HG03439 (cell line): ENCODE data around the gene SPEF1.

Source experiments
- ATAC-seq: cut with Tn5 transposase; IDR thresholded peaks from one replicate; pipeline ENCODE4 v1.9.1; 2021; ENCODE audit warnings: mild to moderate bottlenecking, moderate library complexity; ENCODE audit not compliant: unreplicated experiment

Gene SPEF1

DNA sequence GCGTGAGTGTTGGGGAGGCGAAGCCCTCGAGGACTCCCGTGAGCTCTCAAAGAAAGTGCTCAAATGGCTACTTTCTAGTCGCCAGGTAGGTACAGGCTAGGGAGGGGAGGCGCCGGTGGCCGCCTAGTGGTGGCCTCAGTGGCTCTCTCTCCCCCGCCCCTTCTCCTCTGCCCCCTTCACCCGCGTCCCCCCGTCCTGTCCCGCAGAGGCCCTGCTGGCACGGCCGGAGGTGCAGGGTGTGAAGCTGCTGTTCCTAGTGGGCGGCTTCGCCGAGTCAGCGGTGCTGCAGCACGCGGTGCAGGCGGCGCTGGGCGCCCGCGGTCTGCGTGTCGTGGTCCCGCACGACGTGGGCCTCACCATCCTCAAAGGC is 30.0 kb downstream of the SPEF1 start:
- ATAC-seq: no peak

DNA sequence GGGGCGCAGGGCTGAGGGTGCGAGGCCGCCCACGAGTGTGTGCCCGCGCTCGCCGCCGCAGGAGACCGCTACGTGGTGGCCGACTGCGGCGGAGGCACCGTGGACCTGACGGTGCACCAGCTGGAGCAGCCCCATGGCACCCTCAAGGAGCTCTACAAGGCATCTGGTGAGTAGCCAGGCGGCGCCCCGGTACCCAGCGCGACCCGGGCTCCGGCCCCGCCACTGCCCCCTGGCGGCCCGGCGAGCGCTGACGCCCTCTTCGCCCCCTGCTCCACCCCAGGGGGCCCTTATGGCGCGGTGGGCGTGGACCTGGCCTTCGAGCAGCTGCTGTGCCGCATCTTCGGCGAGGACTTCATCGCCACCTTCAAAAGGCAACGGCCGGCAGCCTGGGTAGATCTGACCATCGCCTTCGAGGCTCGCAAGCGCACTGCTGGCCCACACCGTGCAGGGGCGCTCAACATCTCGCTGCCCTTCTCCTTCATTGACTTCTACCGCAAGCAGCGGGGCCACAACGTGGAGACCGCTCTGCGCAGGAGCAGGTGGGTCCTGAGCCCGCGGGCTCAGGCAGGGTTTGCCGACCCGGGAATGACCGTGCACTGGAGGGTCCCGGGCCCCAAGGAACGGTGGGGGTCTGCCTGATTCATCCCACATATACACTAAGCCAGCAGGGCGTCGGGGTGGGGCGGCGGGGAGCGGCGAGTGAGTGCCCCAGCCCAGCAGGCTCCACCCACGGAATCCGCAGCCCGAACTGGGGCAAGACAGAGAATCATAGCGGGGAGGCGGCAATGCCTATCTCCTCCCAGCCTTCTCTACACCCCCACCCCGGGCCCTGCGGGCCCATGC is 31.3 kb downstream of the SPEF1 start:
- ATAC-seq: no peak

DNA sequence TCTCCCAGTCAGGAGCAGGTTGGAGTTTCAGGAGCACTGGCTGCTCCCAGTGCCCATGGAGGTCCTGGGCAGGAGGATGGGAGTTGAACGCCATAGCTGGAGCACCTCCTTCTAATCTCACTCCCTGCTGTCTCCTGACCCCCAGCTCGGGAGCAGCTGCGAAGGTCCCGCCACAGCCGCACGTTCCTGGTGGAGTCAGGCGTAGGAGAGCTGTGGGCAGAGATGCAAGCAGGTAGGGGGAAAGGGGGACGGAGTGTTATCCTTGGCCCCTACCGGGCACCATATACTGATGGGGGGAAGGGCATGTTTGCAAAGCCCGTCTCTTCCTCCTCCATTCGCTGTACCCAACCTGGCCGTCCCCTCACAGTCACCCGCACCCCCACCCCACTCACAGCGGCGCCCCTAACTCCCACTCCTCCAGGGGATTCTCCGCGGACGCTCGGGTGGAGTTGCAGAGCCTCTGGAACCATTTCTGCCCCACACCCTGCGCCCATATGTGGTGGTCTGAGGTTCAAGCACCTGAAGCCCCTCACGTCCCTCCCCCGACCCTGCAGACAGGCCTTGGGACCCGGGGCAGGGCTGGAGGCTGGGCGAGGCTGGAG is 32.1 kb downstream of the SPEF1 start:
- no peak for ATAC-seq

DNA sequence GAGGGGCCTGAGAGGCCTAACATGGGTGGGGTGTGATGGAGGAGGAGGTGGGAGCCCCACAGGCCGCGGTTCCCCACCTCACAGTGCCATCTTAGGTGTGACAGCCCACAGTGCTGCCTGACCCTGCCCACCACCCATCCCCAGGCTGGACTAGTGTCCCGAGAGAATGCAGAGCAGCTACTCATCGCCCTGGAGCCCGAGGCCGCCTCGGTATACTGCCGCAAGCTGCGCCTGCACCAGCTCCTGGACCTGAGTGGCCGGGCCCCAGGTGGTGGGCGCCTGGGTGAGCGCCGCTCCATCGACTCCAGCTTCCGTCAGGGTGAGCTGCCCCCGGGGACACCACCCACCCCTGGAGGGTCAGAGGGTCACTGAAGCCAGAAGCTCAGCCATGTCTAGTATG is 33.2 kb downstream of the SPEF1 start:
- no peak for ATAC-seq

DNA sequence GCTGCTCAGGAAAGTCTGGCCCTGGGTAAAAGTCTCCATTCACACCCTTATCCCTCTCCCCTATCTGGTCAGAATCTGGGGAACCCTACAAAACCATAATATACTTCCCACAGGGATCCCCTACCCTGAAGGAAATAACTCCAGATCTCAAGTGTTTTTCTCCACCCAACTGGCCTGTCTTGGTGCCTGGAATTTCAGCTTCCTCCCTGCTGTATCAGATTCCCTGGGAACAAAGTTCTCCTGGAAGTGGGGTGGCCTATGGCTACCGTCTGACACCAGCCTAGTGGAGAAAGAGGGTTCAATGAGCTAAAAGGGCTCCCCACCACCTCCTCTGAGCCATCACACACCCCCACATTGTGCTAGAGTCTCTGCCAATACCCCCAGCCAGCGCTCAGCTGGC is 33.8 kb downstream of the SPEF1 start:
- no peak for ATAC-seq

DNA sequence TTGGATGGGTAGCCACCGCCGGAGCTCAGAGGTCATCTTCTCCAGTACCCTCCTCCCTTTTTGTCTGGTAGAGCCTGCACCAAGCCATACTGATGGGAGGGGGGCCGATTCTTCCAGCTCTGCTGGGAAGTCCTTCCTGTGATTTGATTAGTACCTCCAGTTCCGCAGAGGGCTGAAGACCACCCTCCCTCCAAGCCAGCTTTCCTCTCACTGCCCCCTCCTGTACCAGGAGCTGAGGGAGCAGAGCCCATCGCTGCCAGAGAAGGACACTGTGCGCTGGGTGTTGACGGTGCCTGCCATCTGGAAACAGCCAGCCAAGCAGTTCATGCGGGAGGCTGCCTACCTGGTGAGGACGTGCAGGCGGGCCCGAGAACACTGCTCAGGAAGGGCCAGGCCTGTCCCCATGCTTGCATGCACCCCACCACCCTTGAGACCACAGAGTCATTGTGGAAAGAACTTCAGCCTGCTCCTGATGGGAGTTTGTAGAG is 35.5 kb downstream of the SPEF1 start:
- ATAC-seq: no peak

DNA sequence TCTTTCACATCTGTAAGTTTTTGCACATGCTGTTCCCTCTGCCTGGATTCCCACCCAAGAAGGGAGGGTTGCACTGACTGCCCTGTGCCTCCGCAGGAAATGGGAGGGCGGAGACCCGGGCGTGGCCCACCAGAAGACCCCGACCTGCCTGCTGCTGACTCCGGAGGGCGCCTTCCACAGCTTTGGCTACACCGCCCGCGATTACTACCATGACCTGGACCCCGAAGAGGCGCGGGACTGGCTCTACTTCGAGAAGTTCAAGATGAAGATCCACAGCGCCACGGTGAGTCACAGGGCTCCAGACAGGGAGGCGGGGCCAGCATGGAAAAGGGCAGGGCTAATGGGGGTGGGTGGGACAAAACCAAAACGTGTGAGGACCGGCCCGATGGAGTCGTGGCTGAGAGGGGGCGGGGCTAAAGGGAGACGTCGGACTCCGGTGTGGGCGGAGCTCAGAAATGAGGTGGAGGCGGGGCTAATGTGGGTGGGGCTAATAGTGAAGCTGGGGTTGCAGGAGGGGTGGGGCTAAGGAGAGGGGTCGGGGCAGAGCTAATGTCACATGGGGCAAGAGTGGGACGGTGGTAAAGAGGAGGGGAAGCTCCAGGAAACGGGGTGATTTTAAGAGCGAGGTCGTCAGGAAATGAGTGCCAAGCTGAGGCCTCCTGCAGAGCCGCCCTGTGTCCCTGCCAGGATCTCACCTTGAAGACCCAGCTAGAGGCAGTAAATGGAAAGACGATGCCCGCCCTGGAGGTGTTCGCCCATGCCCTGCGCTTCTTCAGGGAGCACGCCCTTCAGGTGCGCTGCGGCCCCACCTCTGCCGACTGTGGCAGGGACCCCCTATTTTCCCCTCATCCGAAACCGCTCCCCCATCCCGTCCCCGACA is 36.2 kb downstream of the SPEF1 start:
- no peak for ATAC-seq

DNA sequence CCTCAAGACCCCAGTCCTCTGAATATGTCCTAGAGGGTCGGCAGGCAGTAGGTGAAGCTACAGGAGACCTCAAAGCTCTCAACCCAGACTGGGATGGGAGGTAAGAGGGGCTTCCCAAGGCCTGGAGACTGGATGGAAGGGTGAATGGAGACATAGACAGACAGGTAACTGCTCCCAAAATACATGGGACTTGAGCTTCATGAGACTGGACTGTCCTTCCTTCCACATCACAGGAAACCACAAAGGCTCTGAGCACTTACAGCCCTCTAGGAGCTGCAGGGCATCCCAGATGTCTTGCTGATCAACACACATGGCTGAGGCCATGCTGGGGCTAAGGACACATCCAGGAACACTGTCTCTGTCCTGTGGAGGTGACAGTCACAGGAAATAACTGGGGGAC is 37.2 kb downstream of the SPEF1 start:
- no peak for ATAC-seq

DNA sequence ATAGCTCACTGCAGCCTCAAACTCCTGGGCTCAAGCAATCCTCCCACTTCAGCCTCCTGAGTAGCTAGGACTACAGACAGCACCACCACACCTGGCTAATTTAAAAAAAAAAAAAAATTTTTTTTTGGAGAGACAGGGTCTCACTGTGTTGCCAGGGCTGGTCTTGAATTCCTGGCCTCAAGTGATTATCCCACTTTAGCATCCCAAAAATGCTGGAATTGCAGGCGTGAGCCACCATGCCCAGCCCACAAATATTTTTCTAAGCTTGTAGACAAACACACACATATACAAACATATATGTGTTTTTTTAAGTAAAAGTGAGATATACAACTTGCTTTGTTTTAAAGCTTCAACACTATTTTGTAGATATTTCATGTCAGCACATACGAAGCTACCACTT is 38.0 kb downstream of the SPEF1 start:
- ATAC-seq: no peak

DNA sequence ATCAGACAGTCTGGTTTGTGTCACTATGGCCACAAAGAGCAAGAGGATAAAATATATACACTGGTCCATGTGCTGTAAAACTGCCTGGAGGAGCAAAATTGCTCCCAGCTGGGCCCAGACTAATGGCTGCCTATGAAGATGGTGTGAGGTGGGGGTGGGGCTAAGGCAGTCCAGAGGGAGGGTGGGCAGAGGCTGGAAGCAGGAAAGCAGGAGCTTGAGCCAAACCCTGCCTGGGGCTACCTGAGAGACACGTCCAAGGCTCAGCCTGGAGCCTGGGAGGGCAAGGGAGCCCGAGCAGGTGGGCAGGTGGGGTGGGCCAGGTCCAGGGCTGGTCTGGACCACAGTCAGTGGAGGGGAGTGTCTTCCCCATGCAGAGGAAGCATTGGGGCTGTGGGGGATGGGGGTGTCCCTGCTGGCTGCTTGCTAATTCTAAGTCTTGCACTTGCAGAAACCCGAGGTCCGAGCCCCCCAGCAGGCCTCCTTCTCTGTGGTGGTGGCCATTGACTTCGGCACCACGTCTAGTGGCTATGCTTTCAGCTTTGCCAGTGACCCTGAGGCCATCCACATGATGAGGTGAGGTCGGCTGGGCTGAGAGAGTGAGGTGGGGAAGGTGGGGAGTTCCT is 39.3 kb downstream of the SPEF1 start:
- no peak for ATAC-seq

DNA sequence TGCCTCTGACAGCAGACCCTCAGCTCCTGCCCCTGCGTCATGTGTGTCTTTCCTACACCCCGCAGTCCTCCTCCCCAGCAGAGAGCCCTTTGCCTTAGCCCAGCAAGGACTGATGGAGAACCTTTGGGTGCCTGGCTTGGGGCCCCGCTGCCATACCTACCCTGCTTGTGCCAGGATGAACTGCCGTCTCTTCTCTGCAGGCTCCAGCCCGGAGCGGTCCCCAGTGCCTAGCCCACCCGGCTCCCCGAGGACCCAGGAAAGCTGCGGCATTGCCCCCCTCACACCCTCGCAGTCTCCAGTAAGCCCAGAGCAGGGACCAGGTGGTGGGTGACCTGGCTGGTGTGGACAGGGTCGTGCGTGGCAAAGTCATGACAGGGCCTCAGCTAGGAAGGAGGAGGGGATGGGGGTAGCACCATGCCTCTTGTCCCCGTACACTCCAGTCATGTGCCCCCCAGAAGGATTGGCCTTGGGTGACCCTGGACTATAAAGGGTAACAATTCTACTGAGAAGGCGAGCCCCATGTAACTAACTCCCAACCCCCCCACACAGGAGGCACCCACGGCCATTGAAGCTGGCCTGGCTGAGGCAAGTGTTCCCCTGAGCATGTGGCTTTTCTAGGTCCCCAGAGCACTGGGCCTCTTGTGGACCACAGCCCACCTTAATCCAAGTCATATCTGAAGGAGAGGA is 40.5 kb downstream of the SPEF1 start:
- no peak for ATAC-seq

DNA sequence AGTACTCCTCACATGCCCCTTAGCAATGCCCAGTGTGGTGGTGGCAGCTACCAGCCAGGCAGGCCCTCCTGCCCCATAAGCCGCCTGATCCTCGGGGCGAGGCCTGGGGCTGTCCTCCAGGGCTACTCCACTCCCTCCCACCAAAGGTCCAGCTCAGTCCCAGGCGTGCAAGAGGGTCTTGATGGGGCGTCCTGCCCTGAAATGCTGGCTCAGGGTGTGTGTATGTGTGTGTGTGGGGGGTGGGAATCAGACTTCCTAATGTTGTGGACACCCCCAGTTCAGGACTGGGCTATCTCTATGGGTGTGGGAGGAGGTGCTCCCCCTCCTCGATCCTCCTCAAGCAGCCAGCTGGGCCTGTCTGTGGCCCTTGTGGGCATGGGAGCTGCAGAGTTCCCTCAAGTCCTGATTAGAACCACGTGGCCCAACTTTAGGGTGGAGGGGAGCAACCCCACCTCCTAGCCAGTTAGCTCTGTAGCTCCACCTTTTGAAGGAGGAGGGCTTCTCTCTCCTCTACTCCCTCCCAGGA is 41.3 kb downstream of the SPEF1 start:
- no peak for ATAC-seq

DNA sequence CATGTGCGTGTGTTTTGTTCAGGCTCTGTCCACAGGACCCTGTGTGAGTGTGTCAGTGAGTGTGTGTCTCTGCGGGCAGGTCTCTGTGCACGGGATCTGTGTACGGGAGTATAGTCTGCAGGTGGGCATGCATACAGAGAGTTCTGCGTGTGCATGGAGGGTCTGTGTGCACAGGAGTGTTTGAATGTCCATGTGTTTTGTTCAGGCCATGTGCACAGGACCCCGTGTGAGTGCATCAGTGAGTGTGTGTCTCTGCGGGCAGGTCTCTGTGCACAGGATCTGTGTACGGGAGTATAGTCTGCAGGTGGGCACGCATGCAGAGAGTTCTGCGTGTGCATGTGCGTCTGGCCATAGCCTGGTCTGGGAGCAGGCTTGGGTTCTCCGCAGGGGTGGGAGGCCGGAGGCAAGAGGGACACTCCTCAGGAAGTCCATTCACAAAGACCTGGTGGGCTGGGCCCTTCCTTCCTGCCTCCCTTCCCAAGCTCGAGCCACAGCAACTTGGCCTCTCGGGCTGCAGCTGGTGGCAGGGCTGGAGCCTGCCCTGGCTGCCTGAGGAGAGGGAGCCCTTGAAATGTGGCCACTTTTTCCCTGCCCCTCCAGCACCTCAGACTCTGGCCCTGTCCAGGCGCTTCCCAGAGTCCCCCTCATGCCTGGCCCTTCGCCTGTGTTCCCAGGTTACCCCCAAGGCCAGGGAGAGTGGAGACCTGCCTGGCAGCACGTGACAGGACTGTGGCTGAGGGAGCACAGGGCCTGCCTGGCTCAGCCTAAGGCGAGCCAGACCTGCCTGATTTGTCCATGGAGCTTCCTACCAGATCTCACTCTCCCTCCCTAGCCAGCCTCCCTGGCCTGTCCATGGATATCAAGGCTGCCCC is 42.0 kb downstream of the SPEF1 start:
- ATAC-seq: no peak

DNA sequence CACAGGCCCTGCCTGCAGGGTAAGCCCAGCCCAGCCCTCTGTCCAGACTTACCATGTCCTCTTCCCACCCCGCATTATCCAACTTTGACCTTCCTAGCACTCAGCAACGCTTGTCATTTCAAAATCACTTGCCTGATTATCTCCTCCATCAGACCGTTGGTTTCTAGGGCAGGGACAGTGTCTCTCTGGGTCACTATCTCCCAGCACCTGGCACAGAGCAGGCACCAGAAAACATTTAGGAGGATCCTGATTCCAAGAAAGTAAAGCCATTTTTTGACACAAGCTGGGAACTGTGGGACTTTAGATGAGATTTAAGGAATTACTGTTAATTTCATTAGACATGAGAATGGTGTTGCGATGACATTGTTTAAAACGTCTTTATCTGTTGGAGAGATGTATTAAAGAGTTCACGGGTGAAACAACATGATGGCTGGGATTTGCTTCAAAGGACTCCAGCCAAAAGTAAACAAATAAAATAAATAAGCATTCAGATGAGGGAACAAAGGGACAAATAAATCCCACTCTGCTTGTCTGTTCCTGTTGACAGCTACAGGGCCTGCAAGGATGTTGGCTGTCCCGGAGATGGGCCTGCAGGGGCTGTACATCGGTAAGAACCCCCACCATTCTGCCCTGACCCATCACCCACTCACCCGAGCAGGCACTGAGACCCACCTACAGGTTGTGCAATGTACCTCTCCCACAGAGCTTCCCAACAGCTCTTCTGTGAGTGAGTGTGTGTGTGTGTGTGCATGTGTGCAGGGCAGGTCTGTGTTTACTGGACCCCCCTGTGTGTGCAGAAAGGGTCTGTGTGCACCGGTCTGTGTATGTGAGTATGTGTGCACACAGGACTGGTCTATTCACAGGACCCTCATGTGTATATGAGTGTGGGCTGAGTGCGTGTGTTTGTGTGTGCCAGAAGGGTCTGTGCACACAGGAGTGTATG is 42.9 kb downstream of the SPEF1 start:
- ATAC-seq: no peak

DNA sequence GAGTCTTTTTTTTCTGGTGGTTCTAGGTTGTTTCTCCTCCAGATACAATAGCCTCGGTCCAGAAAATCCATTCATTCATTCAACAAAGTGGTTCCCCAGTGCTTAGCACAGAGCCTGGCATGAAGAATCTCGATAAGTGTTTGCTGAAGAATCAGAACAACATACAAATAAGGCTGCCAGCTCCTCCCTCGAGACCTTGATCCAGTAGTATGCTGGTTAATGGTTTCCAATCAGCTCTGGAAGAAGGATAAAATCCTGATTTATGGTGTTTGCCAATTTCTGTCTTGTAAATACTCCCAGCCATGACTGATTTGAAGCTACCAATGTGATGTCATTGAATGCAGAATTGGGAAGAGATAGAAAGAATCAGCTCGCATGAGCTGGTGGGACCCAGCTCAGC is 45.5 kb downstream of the SPEF1 start:
- no peak for ATAC-seq

DNA sequence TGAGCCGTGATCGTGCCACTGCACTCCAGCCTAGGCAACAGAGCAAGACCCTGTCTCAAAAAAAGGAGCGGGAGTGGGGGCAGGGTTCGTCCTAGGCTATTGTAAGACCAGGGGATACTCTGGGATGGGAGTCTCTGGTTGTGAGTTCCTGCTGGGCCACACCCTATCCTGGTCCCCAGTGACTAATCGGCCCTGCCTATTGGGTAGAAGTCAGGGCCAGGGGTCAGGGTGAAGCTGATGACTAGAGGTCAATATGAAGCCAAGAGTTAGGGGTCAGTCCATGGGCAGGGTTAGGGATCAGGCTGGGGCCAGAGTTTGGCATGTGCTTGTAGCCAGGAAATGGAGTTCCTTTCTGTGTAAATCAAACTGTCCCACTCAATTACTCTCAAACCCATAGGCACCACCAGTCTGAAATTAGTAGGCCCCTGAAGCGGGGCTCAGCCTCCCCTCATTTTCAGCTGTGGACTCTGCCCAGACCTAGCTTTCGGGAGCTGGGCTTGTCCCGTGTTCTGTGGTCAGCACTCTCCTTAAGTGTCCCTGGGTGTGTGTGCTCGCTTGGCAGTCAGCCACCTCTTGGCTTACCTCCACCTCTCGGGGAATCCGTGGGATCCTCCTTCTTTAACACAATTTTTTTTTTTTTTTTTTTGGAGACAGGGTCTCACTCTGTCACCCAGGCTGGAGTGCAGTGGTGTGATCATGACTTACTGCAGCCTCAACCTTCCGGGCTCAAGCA is 47.0 kb downstream of the SPEF1 start:
- no peak for ATAC-seq

DNA sequence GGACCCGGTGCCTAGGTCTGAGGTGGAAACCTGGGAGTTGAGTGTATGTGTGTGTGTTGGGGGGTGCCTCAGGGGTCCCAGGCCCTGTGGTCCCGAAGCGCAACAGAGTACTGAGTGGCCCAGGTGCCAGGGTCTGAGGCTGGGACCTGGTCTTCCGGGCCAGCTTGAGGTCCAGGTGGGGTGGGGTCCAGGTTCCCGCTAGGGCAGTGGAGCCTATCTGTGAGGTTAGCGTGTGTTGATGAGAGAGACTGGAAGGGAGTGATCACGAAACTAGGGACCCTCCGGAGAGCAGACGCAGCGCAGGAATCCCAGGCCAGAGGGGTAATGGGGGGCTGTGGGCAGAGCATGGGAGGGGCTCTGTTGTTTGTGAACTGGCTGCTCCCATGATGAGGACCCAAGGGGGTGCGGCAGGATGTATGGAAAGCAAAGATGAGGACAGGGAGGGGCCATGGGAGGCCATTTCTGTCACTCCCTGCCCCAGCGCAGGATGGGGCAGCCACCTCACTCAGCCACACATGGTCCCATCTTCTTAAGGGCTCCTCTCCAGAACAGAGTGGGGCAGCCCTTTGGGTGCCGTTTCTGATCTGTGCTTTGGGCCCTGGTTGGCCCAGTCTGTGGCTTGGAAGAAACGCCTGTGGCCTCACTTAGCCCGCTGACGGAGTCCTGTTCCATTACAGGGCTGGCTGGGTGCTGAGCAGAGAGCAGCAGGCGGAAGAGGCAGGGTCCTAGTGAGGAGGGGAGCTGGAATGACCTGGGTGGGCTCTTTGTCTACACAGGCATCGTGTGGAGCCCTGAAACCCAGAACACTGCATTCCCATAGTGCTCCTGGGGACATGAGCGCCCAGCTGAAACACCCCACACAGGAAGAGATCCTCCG is 47.9 kb downstream of the SPEF1 start:
- no peak for ATAC-seq
